ENCODE results near the gene SPON1.

DNA sequence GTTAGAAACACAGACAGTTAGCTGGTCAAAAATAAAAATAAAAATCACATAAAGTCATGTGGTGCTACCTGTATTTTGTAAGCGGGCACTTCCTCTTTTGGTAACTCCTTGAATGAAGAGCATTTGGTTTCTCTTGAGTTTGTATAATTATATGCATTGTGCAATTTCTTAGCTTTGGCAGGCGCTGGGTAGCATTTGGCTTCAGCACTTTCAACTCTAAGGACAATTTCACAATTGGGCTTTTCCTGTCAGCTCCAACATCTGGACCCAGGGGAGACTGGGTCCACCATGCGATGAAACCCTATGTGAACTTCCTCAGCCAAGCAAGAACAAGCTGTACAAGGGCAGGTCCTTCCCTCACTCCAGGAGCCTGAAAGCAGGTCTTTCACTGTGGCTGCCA lies 227.4 kb downstream of the SPON1 start:
- TF ChIP-seq HOXA7 (CRISPR knock-in tag; IDR thresholded peaks at IDR 0.05) (no peak), NR3C1 (IDR thresholded peaks at IDR 0.05) (no peak), EHMT2 (IDR thresholded peaks at IDR 0.05; ENCODE audit: low read depth) (no peak)
- TF ChIP-seq, protein P1, sequence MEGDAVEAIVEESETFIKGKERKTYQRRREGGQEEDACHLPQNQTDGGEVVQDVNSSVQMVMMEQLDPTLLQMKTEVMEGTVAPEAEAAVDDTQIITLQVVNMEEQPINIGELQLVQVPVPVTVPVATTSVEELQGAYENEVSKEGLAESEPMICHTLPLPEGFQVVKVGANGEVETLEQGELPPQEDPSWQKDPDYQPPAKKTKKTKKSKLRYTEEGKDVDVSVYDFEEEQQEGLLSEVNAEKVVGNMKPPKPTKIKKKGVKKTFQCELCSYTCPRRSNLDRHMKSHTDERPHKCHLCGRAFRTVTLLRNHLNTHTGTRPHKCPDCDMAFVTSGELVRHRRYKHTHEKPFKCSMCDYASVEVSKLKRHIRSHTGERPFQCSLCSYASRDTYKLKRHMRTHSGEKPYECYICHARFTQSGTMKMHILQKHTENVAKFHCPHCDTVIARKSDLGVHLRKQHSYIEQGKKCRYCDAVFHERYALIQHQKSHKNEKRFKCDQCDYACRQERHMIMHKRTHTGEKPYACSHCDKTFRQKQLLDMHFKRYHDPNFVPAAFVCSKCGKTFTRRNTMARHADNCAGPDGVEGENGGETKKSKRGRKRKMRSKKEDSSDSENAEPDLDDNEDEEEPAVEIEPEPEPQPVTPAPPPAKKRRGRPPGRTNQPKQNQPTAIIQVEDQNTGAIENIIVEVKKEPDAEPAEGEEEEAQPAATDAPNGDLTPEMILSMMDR (IDR thresholded peaks at IDR 0.05) = no peak

Measured in A549 (cell line).